PC-3 (cell line): ENCODE measurements around the gene CCNG2. TPM values are rescaled to one million over a fixed set of nuclear protein-coding genes. Genes with fewer than 3 reads are reported as not detected.

Source experiments
- ATAC-seq: fragments of 200-7000 bp; cut with Tn5 transposase; 2 replicates; pipeline ENCODE4 v1.9.1; 2020; ENCODE audit warnings: mild to moderate bottlenecking, moderate library complexity
- BruUV-seq: library from RNA; stranded (reverse); fragments of 400-500 nt; replicated peaks from 2 replicates; lab custom pipeline; 2021; lab: Mats Ljungman, UMichigan
- CTCF ChIA-PET: fragments of 300-600 bp; sonication (Branson Sonifier 250); formaldehyde crosslinking; loops from one replicate; lab custom pipeline; 2022; ENCODE audit warnings: antibody characterized with exemption; lab: Charles Lee
- POLR2A ChIA-PET: fragments of 300-600 bp; sonication (Branson Sonifier 250); formaldehyde crosslinking; loops from one replicate; lab custom pipeline; 2022; ENCODE audit warnings: antibody characterized with exemption; ENCODE audit not compliant: unreplicated experiment; lab: Charles Lee
- DNase-seq: peaks from one replicate; pipeline ENCODE4 v3.0.0-alpha.2; 2015
- H2AFZ ChIP-seq: fragments of 300-600 bp; sonication (generic); 2 replicates; pipeline ENCODE4 v1.6.0; 2016; ENCODE audit warnings: antibody characterized with exemption, low read length
- H3F3A ChIP-seq: fragments of 300-600 bp; sonication (generic); one replicate; pipeline ENCODE4 v1.6.0; 2017; ENCODE audit warnings: antibody characterized with exemption, low read length, control low read depth, mild to moderate bottlenecking; ENCODE audit not compliant: unreplicated experiment
- H3K27ac ChIP-seq: fragments of 300-600 bp; sonication (generic); 2 replicates; pipeline ENCODE4 v1.5.1; 2016; ENCODE audit warnings: mild to moderate bottlenecking, low read length
- H3K27me3 ChIP-seq: fragments of 300-600 bp; sonication (generic); 2 replicates; pipeline ENCODE4 v1.6.1; 2016; ENCODE audit warnings: low read length, mixed read lengths
- H3K36me3 ChIP-seq: fragments of 300-600 bp; sonication (generic); 2 replicates; pipeline ENCODE4 v1.6.1; 2016; ENCODE audit warnings: low read depth, mixed run types, low read length, mixed read lengths
- H3K4me1 ChIP-seq: fragments of 300-600 bp; sonication (generic); 2 replicates; pipeline ENCODE4 v1.5.1; 2016; ENCODE audit warnings: low read length; ENCODE audit not compliant: insufficient read depth
- H3K4me2 ChIP-seq: fragments of 300-600 bp; sonication (generic); 2 replicates; pipeline ENCODE4 v1.6.0; 2016; ENCODE audit warnings: low read length
- H3K4me3 ChIP-seq: fragments of 300-600 bp; sonication (generic); 2 replicates; pipeline ENCODE4 v1.5.1; 2016; ENCODE audit warnings: mild to moderate bottlenecking, low read length, mixed read lengths
- H3K79me2 ChIP-seq: fragments of 300-600 bp; sonication (generic); 2 replicates; pipeline ENCODE4 v1.6.1; 2017; ENCODE audit warnings: low read length, mixed read lengths
- H3K9ac ChIP-seq: fragments of 300-600 bp; sonication (generic); 2 replicates; pipeline ENCODE4 v1.6.0; 2016; ENCODE audit warnings: mild to moderate bottlenecking, low read length
- H3K9me2 ChIP-seq: fragments of 300-600 bp; sonication (generic); replicated peaks from 2 replicates; pipeline ENCODE4 v1.6.1; 2016; ENCODE audit warnings: mixed run types, low read length, mixed read lengths
- H3K9me3 ChIP-seq: fragments of 300-600 bp; sonication (generic); 2 replicates; pipeline ENCODE4 v1.6.1; 2016; ENCODE audit warnings: low read length, mixed read lengths
- H4K20me1 ChIP-seq: fragments of 300-600 bp; sonication (generic); 2 replicates; pipeline ENCODE4 v1.6.1; 2016; ENCODE audit warnings: low read length, mixed read lengths
- CTCF ChIP-seq: fragments of 300-600 bp; sonication (generic); conservative IDR thresholded peaks from 2 replicates; pipeline ENCODE4 v1.5.1; 2017; ENCODE audit warnings: antibody characterized with exemption, low read depth, mild to moderate bottlenecking, low read length
- EZH2 ChIP-seq: fragments of 300-600 bp; sonication (generic); IDR thresholded peaks from one replicate; pipeline ENCODE4 v1.6.1; 2017; ENCODE audit warnings: antibody characterized with exemption, mild to moderate bottlenecking, low read length; ENCODE audit not compliant: unreplicated experiment
- EZH2phosphoT487 ChIP-seq: fragments of 300-600 bp; sonication (generic); IDR thresholded peaks from 2 replicates; pipeline ENCODE4 v1.6.1; 2018; ENCODE audit warnings: mild to moderate bottlenecking, antibody characterized with exemption, low read length, borderline replicate concordance
- intact Hi-C: fragments of 100-400 bp; cut with micrococcal nuclease; formaldehyde crosslinking; loops from 2 replicates; pipeline ENCODE4 v1.9.0; 2023
- total RNA-seq: library from RNA; depleted of rRNA; stranded (reverse); fragments of >200 nt; gene quantifications from 2 replicates; pipeline ENCODE4 v1.2.3, GENCODE V29; 2014

Gene CCNG2
- total RNA-seq, 1 experiment from 2014 or later: 8.0 TPM

GRCh38 chr4:77157859-77158486 lies 966 bp downstream of the CCNG2 start:
- Histone ChIP-seq H3K9me3 (no peaks in the 10 kb centered on the region), H3K4me1 (peaks cover 14% of the 10 kb centered on the region), H3K9ac (peak overlapping the region; percentile 68), H3K79me2 (peaks cover 22% of the 10 kb centered on the region), H3K27ac (peak overlapping the region; percentile 45), H4K20me1 (no peaks in the 10 kb centered on the region), H3F3A (no peaks in the 10 kb centered on the region), H3K4me2 (peak overlapping the region; percentile 98), H3K36me3 (peaks cover 11% of the 10 kb centered on the region), H2AFZ (peak overlapping the region; percentile 68), H3K27me3 (no peaks in the 10 kb centered on the region), H3K9me2 (no peaks in the 10 kb centered on the region), H3K4me3 (peak overlapping the region; percentile 78)
- intact Hi-C loops: loop anchor here (1.0 to 2.0 kb wide), 2 partner anchors 45 to 63 kb away; no protein-coding TSS in a partner anchor
- POLR2A ChIA-PET: interaction anchor here (0.5 to 0.9 kb wide), 4 partner anchors 11 to 88 kb away, joined by 3 to 5 read pairs (median 4); no protein-coding TSS in a partner anchor
- CTCF ChIA-PET: no interaction called here
- peak; percentile 64 for ATAC-seq
- BruUV-seq: TSS peak; percentile 55
- TF ChIP-seq EZH2 (no peak), CTCF (no peak), EZH2phosphoT487 (no peak)
- peak; percentile 68 for DNase-seq

GRCh38 chr4:77158487-77158861 lies 1.5 kb downstream of the CCNG2 start:
- H3K4me2 ChIP-seq: peak overlapping the region; percentile 98
- H3K79me2 ChIP-seq: peaks cover 22% of the 10 kb centered on the region
- no peaks in the 10 kb centered on the region for H3K9me2 ChIP-seq
- no peak for TF ChIP-seq CTCF
- no peak for TF ChIP-seq EZH2phosphoT487
- no peak for TF ChIP-seq EZH2
- POLR2A ChIA-PET: interaction anchor here (0.6 to 0.9 kb wide), 3 partner anchors 12 to 65 kb away, joined by 3 to 5 read pairs (median 3); no protein-coding TSS in a partner anchor
- no TSS peak for BruUV-seq
- H3K36me3 ChIP-seq: peaks cover 11% of the 10 kb centered on the region
- ATAC-seq: no peak
- H4K20me1 ChIP-seq: no peaks in the 10 kb centered on the region
- no peaks in the 10 kb centered on the region for H3K27me3 ChIP-seq
- H3K4me3 ChIP-seq: peak overlapping the region; percentile 78
- H3F3A ChIP-seq: no peaks in the 10 kb centered on the region
- H3K4me1 ChIP-seq: peaks cover 12% of the 10 kb centered on the region
- peak overlapping the region; percentile 45 for H3K27ac ChIP-seq
- intact Hi-C loops: loop anchor here (1.0 to 2.0 kb wide), 2 partner anchors 44 to 63 kb away; no protein-coding TSS in a partner anchor
- CTCF ChIA-PET: no interaction called here
- no peaks in the 10 kb centered on the region for H3K9me3 ChIP-seq
- peak overlapping the region; percentile 68 for H2AFZ ChIP-seq
- DNase-seq: peak; percentile 21
- peak overlapping the region; percentile 68 for H3K9ac ChIP-seq

GRCh38 chr4:77159806-77160205 lies 2.8 kb downstream of the CCNG2 start:
- Histone ChIP-seq H3K36me3 (peaks cover 14% of the 10 kb centered on the region), H3K4me1 (peaks cover 12% of the 10 kb centered on the region), H3K27ac (no peak overlapping the region), H2AFZ (no peak overlapping the region), H3K4me3 (peak overlapping the region; percentile 78), H3K9ac (no peak overlapping the region), H3K79me2 (peaks cover 22% of the 10 kb centered on the region), H3K9me2 (no peaks in the 10 kb centered on the region), H4K20me1 (no peaks in the 10 kb centered on the region), H3K27me3 (no peaks in the 10 kb centered on the region), H3K4me2 (peak overlapping the region; percentile 98), H3K9me3 (no peaks in the 10 kb centered on the region), H3F3A (no peaks in the 10 kb centered on the region)
- TF ChIP-seq EZH2phosphoT487 (no peak), EZH2 (no peak), CTCF (no peak)
- ATAC-seq (no peak), DNase-seq (no peak)
- ChIA-PET CTCF (no interaction called here), POLR2A (no interaction called here)
- intact Hi-C loops: loop anchor here (2.0 kb wide), 1 partner anchor 43 kb away; no protein-coding TSS in a partner anchor
- BruUV-seq: no TSS peak
